ENCODE data around the gene SLC22A12.

The SLC22A12 gene

GRCh38 chr11:64643920-64644646 is 53.1 kb downstream of the SLC22A12 start:
- H3K4me1 Mint-ChIP-seq, result peaks cover 42% of the 10 kb centered on the region
- no peaks in the 10 kb centered on the region for H3K36me3 Mint-ChIP-seq (ENCODE audit: low read depth)
- H3K9me3 Mint-ChIP-seq, result no peaks in the 10 kb centered on the region
- peaks cover 48% of the 10 kb centered on the region for H3K27me3 Mint-ChIP-seq (ENCODE audit: low read depth)
- peak overlapping the region in 2 of 3 experiments; percentile 72 to 76 for H3K27ac Mint-ChIP-seq
- no peak for TF ChIP-seq CTCF (IDR thresholded peaks at IDR 0.05; ENCODE audit: unreplicated experiment in 3 of 3)
- peak overlapping the region; percentile 83 to 97 (median 95) for H3K4me3 Mint-ChIP-seq

GRCh38 chr11:64644647-64645275 is 53.7 kb downstream of the SLC22A12 start:
- H3K4me1 Mint-ChIP-seq, result peaks cover 48% of the 10 kb centered on the region
- H3K36me3 Mint-ChIP-seq (ENCODE audit: low read depth), result no peaks in the 10 kb centered on the region
- peak overlapping the region; percentile 83 to 97 (median 95) for H3K4me3 Mint-ChIP-seq
- H3K27me3 Mint-ChIP-seq (ENCODE audit: low read depth), result peaks cover 48% of the 10 kb centered on the region
- peak; percentile 29 to 46 (median 36) for TF ChIP-seq CTCF (IDR thresholded peaks at IDR 0.05; ENCODE audit: unreplicated experiment in 3 of 3)
- peak overlapping the region; percentile 6 to 72 (median 26) for H3K27ac Mint-ChIP-seq
- no peaks in the 10 kb centered on the region for H3K9me3 Mint-ChIP-seq

- Mint-ChIP-seq H3K9me3 (no peaks in the 10 kb centered on the region), H3K4me1 (peaks cover 50% of the 10 kb centered on the region), H3K36me3 (ENCODE audit: low read depth) (no peaks in the 10 kb centered on the region), H3K27ac (peak overlapping the region in 2 of 3 experiments; percentile 22 to 72), H3K4me3 (peak overlapping the region in 1 of 3 experiments; percentile 23), H3K27me3 (ENCODE audit: low read depth) (peaks cover 48% of the 10 kb centered on the region)
- TF ChIP-seq CTCF (IDR thresholded peaks at IDR 0.05; ENCODE audit: unreplicated experiment in 3 of 3), result no peak
Measured at GRCh38 chr11:64647019-64647779, 56.2 kb downstream of the SLC22A12 start.

GRCh38 chr11:64648551-64648950 is 57.5 kb downstream of the SLC22A12 start:
- Mint-ChIP-seq H3K36me3 (ENCODE audit: low read depth) (no peaks in the 10 kb centered on the region), H3K4me3 (no peak overlapping the region), H3K4me1 (peaks cover 61% of the 10 kb centered on the region), H3K27me3 (ENCODE audit: low read depth) (peaks cover 48% of the 10 kb centered on the region), H3K9me3 (no peaks in the 10 kb centered on the region), H3K27ac (no peak overlapping the region)
- no peak for TF ChIP-seq CTCF (IDR thresholded peaks at IDR 0.05; ENCODE audit: unreplicated experiment in 3 of 3)

GRCh38 chr11:64649291-64649697 is 58.3 kb downstream of the SLC22A12 start:
- H3K27ac Mint-ChIP-seq, result peak overlapping the region; percentile 43 to 91 (median 78)
- H3K36me3 Mint-ChIP-seq (ENCODE audit: low read depth), result no peaks in the 10 kb centered on the region

More at GRCh38 chr11:64649291-64649697, 58.3 kb downstream of the SLC22A12 start:
- Mint-ChIP-seq H3K9me3 (no peaks in the 10 kb centered on the region), H3K27me3 (ENCODE audit: low read depth) (peaks cover 40% of the 10 kb centered on the region), H3K4me3 (peak overlapping the region in 2 of 3 experiments; percentile 28 to 37), H3K4me1 (peaks cover 56% of the 10 kb centered on the region)
- TF ChIP-seq CTCF (IDR thresholded peaks at IDR 0.05; ENCODE audit: unreplicated experiment in 3 of 3), result peak; percentile 57 to 65 (median 64)
